GM18502 (cell line): ENCODE results near the gene DCDC2B.

Experiments
- ATAC-seq: cut with Tn5 transposase; IDR thresholded peaks from one replicate; pipeline ENCODE4 v1.9.1; 2021; ENCODE audit warnings: mild to moderate bottlenecking; ENCODE audit not compliant: unreplicated experiment, poor library complexity

DCDC2B gene

DNA sequence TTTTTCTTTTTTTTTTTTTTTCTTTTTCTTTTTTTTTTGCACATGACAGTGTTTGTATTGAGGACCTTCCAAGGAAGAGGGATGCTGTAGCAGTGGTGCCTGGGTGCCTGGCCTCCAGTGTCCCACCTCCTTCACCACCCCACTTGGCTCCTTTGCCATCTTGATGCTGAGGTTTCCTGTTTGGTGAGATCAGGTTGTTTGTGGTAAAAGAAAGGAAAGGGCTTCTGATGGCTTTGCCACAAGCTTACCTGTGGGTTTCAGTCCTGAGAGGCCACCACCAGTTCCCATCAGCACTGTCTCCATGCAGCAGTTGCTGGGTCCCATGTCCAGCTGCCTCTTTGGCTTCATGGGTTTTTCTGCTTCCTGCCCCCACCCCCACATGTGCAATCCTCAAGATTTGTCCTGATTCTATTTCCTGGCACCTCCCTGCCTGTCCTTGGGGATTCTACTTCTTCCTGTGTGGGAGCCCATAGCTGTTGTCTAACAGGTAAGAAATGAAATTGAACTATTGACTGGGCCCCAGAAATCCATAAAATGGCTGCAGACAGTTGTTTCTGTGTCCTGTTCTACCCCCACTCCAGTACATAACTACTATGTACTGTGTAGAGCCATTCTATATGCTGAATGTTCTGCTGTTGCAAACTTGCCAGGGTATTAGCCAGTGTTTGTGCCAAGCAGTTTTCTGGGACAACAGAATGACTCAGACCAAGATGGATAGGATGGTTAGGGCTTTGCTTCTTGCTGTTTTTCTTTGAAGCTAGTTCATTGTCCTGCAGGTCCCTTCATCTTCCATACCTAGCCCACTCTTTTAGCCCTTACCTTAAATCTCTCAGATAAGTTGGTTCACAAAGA is 12.7 kb upstream of the DCDC2B start:
- no peak for ATAC-seq

DNA sequence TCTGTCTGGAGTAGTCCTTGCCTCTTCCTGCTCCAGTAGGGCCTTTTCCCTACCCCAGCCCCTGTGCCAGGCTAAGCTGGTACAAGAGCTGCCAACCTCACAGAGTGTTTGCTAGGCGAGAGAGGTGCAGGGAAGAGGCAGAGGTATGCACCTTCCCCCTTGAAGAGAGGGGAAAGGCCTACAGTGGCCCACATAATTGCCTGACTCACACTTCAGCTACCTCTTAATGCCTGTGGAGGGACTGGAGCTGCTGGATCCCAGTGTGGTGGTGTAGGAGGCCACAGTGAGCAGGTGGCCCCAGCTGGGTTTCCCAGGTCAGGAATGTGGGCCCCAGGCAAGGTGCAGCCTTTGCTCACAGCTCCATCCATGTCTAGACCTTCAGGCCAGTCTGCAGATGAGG is 11.8 kb upstream of the DCDC2B start:
- ATAC-seq, result no peak

DNA sequence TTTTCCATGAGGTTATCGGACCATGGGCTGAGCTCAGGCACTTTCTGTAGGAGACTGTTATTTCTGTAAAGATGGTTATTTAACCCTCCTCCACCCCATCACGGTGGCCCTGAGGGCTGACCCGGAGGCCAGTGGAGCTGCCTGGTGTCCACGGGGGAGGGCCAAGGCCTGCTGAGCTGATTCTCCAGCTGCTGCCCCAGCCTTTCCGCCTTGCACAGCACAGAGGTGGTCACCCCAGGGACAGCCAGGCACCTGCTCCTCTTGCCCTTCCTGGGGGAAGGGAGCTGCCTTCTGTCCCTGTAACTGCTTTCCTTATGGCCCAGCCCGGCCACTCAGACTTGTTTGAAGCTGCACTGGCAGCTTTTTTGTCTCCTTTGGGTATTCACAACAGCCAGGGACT is 11.1 kb upstream of the DCDC2B start:
- ATAC-seq, result no peak

DNA sequence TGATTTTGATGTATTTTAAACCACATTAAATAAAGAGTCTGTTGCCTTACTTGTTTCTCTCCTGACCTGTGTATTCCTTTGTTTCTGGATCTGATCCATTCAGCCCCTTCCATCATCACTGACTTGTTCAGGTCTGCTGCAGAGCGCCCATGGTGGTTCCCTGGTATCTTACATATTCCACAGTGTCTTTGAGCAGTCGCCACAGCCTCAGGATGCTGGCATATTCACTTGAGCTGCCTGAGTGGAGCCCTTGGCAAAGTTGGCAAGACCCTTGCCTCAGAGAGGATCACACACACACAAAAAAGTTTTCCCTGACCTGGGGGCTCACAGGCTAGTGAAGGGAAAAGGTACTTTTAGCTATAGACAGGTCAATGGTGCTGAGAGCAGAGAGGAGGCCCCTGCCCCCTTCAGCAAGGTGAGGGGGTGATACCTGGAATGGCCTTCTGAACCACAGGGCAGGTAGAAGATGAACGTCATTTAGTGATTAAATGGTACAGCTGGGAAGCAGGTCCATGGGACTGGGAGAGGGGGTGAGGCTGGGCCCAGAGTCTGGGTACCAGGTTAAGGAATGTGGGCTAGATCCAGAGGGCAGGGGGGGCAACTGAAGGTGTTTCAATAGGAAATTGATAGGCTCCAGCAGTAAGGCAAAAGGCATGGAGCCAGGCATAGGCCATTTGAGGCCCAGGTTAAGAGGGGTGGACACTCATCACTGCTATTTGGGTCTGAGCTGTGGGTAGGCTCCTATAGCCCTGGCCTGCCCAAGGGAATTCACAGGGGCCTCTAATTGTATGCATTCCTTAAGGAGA is 10.4 kb upstream of the DCDC2B start:
- no peak for ATAC-seq

DNA sequence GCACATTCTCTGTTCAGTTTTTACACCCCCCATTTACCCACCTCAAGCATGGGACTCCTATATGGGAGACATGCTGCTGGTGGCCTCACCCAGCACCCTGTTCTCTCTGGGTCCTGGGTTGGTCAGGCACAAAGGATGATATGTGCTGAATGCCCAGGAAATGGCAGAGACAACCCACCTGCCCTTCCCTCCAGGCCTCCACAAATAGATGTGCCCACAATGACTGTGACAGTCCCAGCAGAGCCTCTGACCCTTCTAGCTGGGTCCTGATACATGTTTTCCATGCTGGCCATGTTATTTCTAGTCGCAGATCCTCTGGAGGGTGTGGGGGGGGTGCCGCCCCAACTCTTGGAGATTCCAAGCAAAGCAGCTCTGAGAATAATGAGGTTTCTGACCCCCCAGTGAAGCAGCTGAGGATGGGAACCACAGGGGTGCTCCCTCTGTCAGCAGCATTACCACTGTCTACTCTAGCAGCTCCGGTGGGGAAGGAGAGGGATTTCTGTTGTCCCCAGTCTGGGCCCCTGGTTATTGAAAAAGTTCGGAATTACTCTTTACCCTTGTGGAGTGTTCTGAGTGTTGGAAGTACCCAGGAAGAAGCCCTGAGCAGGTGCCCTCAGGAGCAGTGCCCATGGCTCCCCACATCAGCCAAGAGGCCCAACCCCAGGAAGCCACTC is 9.7 kb upstream of the DCDC2B start:
- no peak for ATAC-seq

DNA sequence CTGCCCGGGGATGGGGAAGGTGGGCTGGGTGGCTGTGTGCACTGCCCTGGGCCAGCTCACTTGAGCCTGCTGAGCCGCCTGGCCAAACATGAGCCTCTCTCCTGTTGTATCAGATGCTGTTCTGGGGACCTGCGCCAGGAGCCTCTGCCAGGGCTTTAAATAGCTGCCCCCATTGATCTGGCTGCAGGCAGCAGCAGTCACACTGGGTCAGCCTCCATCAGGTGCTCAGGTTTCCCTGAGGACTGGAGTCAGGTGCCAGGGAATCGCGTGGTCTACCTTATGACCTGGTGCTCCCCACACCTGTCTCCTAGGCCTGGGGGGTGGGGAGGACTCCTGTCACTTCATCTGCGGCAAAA is 9.2 kb upstream of the DCDC2B start:
- ATAC-seq, result no peak

DNA sequence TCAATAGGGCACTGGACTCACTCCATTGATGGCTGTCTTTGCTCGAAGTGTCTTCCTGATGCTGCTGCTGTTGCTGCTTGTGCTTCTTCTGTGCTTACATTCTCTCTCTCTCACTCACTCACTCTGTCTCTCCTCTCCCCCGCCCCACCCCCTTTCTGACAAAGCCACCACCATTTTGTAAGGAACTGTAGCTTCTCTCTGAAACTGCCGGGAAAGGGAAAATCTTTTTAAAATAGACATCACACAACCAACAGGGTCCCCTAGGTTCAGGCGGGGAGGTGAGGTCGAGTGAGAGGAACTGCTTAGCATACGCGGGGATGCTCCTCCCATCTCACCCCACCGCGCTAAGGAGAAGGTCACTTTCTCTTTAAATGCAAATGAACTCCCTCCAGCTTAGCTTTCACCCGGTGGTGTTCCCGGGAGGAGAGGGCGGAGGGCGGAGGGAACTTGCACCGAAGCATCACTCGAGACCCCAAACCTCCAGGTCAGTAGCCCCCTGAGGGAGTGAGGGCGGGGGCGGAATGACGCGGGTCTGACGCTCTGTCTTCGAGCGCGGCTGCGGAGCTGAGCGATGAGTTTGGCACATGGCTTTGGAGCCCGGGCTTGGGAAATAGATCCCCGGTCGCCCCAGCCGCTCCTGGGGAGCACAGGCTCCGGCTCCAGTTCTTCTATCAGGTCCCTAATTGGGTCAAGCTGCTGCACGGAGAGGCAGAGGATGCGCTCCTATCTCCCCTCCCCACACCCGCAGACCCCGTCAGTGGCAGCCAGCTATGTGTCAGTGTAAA is 8.5 kb upstream of the DCDC2B start, which contains the start of gene CCDC28B:
TSS of gene CCDC28B (plus strand) at position 370 of the 785 bp plus-strand sequence. CDS start 1,341 bp downstream, outside the sequence.
- peak; percentile 30 for ATAC-seq

DNA sequence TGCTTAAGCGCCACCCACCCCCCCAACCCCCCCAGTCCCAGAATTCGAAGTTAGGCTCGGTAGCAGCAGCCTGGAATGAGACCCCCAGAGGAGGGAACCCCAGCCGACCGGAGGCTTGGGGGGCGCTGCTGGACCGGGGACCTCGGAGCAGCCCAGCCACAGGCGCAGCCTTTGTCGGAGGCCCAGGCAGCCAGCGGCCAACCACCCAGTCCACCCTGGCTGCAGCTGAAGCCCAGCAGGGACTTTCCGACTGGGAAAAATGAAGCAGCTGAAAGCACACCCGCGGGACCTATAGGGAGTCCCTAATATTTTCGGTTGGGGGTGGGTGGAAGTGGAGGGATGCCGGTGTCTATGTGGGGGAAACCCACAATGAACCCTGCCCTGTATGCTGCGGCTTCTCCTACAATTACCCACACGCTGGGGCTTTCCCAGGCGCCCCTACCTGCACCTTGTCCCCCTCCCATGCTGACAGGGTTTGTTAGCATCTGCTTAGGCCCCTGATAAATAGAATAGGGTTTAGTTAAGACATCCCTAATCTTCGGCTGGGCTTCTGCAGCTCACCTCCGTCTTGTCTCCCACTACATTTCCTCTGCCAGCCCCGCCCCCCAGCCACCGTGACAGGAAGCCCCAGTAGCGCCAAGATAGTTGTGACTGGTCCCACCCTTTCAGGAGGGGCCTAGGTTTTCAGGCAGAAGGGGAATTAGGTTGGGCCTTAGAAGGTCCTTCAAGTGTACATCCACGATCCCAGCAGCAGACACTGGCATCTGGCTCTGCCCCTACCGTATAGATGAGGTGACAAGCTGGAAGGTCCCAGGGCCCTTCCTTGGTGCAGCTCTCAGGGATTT is 7.7 kb upstream of the DCDC2B start:
- ATAC-seq, result peak; percentile 38

DNA sequence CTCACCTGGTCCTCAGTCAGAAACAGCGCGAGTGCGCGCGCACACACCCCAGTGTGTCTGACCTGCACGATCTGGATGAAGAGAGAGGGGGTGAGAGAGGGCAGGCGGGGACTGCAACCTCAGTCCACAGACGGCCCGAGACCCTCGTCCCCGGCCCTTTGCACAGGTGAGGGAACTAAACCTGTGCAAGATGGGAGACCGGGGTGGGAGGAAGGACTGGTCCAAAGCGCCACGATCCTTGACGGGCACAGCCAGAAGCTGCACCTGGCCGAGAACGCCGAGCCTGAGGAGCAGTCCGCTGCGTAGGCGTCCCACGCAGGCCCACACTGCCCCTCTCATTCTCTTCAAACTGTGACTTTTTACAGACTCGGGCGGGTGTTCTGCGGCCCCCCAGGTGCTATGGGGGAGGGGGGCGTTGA is 3.9 kb upstream of the DCDC2B start:
- no peak for ATAC-seq

DNA sequence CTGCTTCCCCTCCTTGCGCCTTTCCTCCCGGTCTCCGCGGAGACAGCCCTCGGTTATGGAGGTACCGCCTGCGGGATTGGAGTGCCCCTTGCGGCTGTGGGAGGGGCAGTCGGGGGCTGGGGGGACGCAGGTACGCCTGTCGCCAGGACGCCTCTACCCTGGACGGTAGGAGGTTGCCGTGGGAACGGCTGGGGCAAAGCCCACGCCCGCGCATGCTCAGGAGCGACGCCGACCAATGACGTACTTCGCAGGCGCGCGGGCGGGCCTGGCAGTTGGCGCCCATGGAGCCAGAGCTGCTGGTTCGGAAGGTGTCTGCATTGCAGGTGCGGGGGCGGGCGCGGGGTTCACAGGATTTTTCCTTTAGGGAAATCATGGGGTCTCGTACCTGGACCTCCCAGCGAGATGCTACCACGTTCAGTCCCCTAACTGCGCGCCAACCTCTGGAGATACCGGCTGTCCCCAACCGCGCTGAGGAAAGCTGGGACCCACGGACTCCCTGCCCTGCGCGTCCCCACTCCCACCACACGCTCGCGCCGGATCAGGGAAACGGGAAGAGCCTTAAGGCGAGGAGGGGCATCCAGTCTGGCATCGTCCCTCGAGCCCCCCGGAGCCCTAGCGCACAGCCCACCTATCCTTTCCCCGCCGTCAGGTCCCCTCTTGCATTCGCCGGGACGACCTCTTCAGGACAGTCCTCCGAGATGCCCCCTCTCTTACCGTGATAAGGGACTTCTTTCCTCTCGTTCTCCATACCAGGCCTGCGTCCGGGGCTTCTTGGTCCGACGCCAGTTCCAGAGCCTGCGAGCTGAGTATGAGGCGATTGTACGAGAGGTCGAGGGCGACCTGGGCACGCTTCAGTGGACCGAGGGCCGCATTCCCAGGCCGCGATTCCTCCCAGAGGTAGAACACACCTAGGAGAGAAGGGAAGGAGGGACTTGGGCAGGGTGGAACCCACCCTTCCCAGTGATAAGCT is 3.2 kb upstream of the DCDC2B start, which contains the start of gene IQCC:
TSS of gene IQCC (plus strand) at position 271 of the 970 bp plus-strand sequence. CDS start at position 282, 11 bp downstream.
- peak; percentile 36 for ATAC-seq

DNA sequence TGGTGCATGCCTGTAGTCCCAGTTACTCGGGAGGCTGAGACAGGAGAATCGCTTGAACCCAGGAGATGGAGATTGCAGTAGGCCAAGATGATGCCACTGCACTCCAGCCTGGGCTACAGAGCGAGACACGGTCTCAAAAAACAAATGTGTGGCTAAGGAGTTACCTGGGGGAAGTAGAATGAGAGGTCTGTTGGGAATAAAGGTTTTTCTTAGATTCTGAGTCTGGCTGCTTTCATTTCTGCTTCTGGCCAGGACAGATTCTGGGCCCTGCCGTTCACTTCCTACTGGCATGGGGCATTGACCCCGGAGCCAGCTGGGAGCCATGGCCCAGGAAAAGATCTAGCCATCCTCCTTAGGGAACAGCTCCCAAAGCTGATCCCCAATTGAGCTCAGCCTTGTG is 420 bp upstream of the DCDC2B start:
- ATAC-seq, result no peak

DNA sequence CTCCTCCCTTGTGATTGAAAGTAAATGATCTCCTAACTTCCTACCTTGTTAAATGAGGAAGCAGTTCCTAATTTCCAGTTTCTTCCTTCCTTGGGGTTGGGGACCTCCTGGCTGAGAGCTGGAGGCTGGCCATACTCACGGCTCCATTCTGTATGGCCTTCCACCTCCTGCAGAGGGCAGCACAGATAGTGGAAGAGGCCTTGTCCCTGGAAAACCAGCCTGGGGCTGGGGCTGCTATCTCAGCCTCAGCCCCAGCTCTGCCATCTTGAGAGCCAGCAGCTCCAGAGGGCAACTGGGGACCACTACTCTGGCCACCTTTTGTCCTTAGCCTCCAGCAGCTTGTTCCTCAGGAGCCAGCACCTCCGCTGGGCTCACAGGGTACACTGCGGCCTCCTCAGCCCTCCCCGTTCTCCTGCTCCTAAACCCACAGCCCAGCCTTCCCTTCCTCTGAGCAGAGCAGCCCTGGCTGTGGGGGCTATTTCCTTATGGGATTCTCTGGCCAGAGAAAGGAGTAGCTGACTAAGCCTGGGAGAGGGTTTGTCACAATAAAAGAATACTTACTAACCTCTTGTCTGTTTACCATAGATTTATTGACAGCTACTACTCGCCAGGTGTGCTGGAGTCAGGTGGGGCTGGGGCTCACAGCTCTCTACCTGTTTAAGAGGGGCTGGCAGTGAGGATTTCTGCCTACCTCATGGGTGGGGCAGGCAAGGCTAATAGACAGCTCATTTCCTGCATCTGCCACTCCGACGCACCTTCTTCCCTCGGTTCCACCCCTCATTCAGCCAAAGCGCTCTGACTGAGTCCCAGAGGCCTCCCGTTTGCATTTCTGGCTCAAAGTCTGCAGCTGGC is 7.0 kb downstream of the DCDC2B start:
- ATAC-seq, result no peak

DNA sequence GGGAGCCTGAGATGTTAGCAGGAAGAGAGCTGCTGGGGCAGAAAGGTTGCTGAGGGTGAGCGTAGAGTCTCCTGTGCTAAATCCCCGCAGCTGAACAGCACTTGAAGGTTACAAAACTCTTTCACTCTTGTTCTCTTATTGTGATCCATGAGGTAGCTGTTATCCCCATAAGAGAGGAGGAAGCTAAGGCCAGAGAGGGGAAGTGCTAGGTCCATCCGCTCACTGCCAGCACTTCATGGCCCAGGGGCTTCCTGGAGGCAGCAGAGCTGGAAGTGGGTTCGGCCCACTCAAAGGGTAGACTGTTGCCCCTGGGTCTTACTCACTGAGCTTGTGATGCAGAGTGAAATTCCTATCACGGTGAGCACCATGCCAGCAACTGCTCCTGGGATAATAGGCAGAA is 7.7 kb downstream of the DCDC2B start:
- ATAC-seq, result no peak

DNA sequence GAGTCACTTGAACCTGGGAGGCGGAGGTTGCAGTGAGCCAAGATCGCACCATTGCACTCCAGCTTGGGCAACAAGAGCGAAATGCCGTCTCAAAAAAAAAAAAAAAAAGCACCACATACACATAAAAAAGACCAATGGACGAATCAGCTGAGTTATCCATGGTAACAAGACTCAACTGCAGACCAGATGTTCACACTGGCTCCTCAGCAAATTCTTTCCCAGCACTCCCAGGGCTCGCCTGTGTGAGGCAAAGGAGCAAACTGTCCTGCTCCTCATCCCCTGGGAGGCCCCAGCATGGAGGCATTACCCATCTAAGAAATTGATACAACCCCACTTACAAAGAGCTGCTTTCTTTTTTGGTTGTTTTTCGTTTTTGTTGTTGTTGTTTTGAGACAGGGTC is 10.1 kb downstream of the DCDC2B start:
- ATAC-seq, result no peak

DNA sequence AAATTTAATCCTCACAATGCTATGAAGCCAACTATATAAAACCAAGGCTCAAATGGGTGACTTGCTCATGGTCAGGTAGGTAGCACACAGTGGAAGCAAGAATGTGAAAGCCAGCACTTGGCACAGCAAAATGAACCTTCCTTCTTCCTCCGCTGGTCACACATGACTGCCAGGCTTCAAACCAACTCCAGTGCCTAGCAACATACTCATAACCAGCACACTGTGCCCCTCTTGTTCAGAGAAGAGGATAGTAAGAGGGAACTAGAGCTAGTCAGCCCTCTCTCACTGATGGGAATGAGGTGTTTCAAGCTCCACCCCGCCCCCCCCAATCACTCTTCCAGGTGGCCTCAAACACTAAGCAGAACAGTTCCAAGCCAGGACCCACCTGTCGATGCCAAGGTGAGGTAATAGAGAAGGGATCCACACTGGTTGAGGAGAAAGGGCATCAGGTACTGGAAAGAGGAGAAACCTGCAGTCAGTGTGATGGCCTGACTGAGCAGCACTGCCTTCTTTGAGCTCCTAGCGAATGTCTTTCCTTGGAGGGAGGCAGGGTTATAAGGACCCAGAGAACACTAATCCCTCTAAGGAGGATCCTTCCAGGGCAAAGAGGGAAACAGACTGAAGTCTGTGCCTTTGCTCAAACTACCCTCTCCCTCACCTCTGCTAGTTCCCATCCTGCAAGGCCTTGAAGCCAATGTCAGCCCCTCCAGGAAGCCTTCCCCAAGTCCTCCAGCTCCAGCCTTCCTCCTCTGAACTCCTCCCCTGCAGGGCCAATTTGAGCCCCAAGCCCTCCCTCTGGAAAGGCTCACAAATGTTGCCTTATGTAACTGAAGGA is 12.1 kb downstream of the DCDC2B start:
- ATAC-seq, result no peak

DNA sequence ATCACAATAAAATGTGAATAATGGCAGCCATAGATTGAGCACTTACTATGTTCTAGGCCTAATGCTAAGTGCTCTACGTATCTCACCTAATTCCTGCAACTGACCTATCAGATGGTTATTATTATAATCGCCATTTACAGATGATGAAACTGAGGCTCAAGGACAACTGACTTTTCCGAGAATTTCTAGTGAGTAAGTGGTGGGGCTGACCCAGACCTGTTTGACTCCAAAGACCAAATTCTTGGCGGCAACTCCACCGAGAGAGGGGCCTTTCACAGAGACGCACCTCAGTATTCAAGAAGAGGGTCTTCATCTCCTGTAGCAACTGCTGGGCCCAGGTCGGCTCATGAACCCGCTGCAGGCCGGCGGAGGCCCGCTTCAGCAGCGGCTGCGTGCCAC is 12.7 kb downstream of the DCDC2B start:
- ATAC-seq, result no peak
